ENCODE results near the gene TMEM164. TPM values are rescaled to one million over a fixed set of nuclear protein-coding genes. Genes with fewer than 3 reads are reported as not detected.

The TMEM164 gene
- total RNA-seq, 3 donors from 2014 or later (not counting 1 experiment from before 2014, with no cell fraction given), result 18.9 to 80.6 (median 30.6) TPM

DNA sequence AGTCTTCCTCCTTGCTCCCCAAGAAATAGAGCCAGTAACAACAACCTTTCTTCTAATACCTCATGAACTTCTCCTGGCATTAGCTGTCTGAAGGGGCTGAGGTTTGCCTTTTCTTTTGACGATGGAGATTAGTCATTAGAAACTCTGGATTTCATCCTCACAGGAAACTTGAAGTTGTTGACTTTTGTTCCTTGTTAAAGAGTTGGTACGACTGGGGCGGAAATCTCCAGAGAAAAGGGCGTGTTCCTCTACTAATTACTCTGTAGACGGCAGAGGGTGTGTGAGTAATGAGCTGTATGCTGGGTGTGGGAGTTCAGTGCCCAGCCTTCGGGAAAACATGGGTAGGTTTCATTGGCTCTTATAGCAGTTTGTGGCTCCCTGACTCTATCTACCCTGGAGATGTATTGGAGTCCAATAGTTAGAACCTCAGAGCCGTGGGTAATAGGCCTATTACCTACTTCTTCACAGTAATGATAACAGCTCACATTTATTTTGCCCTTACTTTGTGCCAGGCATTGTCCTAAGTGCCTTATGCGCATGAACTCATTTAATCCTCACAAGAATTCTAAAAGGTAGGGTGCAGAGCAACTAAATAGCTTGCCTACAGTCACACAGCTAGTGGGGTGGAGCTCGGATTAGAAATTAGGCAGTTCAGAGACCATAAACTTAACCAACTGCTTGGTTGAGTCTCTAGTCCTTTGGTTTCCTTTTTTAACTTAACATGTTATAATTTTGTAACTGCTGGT, 23.4 kb downstream of the TMEM164 start:
- Mint-ChIP-seq H3K4me3 (no peak overlapping the region), H3K36me3 (no peaks in the 10 kb centered on the region), H3K4me1 (peaks cover 0 to 7% of the 10 kb centered on the region in 2 donors), H3K9me3 (no peaks in the 10 kb centered on the region), H3K27me3 (ENCODE audit: low read depth in 2 of 2) (no peaks in the 10 kb centered on the region), H3K27ac (peak overlapping the region in 1 of 2 donors; percentile 41)
- peaks cover 2% of the 10 kb centered on the region for H3K36me3 ChIP-seq (ENCODE audit: control insufficient read depth, insufficient read depth, low read length)
- 89% methylated on average over 5 of the region's 9 CpGs for WGBS (ENCODE audit: insufficient coverage)
- DNase-seq (no peak), ATAC-seq (no peak)
- no peak for TF ChIP-seq CTCF (IDR thresholded peaks at IDR 0.05)
- no peaks in the 10 kb centered on the region for H3K9me3 ChIP-seq (ENCODE audit: control insufficient read depth, insufficient read depth, low read length)
- peaks cover 3% of the 10 kb centered on the region for H3K4me1 ChIP-seq (ENCODE audit: control insufficient read depth, insufficient read depth, low read length)
- no peak overlapping the region for H3K4me3 ChIP-seq (ENCODE audit: low read length)
- no peak overlapping the region for H3K27ac ChIP-seq (ENCODE audit: low read length)
- no peaks in the 10 kb centered on the region for H3K27me3 ChIP-seq (ENCODE audit: control insufficient read depth, insufficient read depth, low read length)
- intact Hi-C loops (cut with micrococcal nuclease), result no loop called here

DNA sequence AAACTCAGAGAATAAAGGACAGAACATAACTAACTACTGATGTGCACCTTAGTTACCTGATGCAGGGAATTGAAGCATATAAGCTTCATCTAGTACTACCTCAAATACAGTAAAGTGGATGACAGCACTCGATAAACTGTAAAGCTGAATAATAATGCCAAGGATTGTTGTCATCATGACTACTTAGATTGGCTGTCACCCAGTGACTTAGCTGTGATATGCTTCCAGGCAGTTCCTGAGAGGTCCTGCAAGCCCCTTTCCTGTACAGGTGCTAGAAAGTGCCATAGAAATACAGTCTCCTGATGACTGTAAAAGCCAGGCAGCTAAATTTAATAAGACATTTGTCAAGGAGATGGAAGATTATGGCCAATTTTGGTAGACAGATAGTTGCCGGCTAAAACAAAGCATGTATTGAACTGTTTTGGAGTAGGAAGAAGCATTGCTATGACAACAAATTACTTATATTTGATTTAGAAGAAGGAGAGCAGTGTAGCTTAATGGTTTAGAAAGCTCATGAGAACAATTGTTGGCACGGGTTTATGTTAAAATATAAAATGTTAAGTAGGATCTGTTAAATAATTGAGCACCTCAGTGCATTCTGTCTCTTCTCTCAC, 29.7 kb downstream of the TMEM164 start:
- intact Hi-C loops (cut with micrococcal nuclease), result no loop called here
- 60% methylated on average over 1 of the region's 3 CpGs for WGBS (ENCODE audit: insufficient coverage)
- Histone ChIP-seq H3K27me3 (ENCODE audit: control insufficient read depth, insufficient read depth, low read length) (no peaks in the 10 kb centered on the region), H3K9me3 (ENCODE audit: control insufficient read depth, insufficient read depth, low read length) (no peaks in the 10 kb centered on the region), H3K4me3 (ENCODE audit: low read length) (no peak overlapping the region), H3K27ac (ENCODE audit: low read length) (no peak overlapping the region), H3K4me1 (ENCODE audit: control insufficient read depth, insufficient read depth, low read length) (peaks cover 3% of the 10 kb centered on the region), H3K36me3 (ENCODE audit: control insufficient read depth, insufficient read depth, low read length) (no peaks in the 10 kb centered on the region)
- Mint-ChIP-seq H3K4me1 (peaks cover 0 to 16% of the 10 kb centered on the region in 2 donors), H3K4me3 (no peak overlapping the region), H3K27ac (no peak overlapping the region), H3K27me3 (ENCODE audit: low read depth in 2 of 2) (no peaks in the 10 kb centered on the region), H3K9me3 (no peaks in the 10 kb centered on the region), H3K36me3 (no peaks in the 10 kb centered on the region)
- ATAC-seq (no peak), DNase-seq (no peak)
- no peak for TF ChIP-seq CTCF (IDR thresholded peaks at IDR 0.05)

DNA sequence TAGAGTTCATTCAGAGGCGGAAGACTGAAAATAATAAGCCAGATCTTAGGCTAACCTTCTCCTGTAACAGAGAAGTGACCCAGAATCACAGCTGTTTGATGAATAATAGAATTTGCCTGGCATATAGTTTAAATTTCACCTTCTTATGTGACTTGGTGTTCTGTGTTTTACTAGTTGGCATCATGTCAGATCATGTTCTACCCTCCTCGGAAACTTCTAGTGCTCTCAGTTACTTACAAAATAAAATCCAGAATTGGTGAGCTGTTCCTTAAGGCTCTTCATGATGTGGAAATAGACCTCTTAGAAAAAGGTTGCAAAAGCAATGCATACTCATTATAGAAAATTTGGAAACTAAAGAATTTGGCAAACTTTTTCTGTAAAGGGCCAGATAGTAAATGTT, 31.1 kb downstream of the TMEM164 start:
- TF ChIP-seq CTCF (IDR thresholded peaks at IDR 0.05), result no peak
- no CpG with 5 or more reads among the region's 2 CpGs for WGBS (ENCODE audit: insufficient coverage)
- no peak overlapping the region for H3K4me3 Mint-ChIP-seq
- Histone ChIP-seq H3K4me3 (ENCODE audit: low read length) (no peak overlapping the region), H3K4me1 (ENCODE audit: control insufficient read depth, insufficient read depth, low read length) (peaks cover 3% of the 10 kb centered on the region), H3K27me3 (ENCODE audit: control insufficient read depth, insufficient read depth, low read length) (no peaks in the 10 kb centered on the region), H3K9me3 (ENCODE audit: control insufficient read depth, insufficient read depth, low read length) (no peaks in the 10 kb centered on the region), H3K36me3 (ENCODE audit: control insufficient read depth, insufficient read depth, low read length) (no peaks in the 10 kb centered on the region), H3K27ac (ENCODE audit: low read length) (no peak overlapping the region)
- intact Hi-C loops (cut with micrococcal nuclease), result no loop called here
- ATAC-seq, result no peak
- H3K4me1 Mint-ChIP-seq, result peaks cover 0 to 16% of the 10 kb centered on the region in 2 donors
- no peaks in the 10 kb centered on the region for H3K27me3 Mint-ChIP-seq (ENCODE audit: low read depth in 2 of 2)
- no peaks in the 10 kb centered on the region for H3K36me3 Mint-ChIP-seq
- DNase-seq, result no peak
- no peak overlapping the region for H3K27ac Mint-ChIP-seq
- H3K9me3 Mint-ChIP-seq, result no peaks in the 10 kb centered on the region
